ENCODE measurements around the gene CACNA1H. TPM values are rescaled to one million over a fixed set of nuclear protein-coding genes. Genes with fewer than 3 reads are reported as not detected.

The CACNA1H gene
- total RNA-seq, 1 donor from 2014 or later: 6.7 TPM

DNA sequence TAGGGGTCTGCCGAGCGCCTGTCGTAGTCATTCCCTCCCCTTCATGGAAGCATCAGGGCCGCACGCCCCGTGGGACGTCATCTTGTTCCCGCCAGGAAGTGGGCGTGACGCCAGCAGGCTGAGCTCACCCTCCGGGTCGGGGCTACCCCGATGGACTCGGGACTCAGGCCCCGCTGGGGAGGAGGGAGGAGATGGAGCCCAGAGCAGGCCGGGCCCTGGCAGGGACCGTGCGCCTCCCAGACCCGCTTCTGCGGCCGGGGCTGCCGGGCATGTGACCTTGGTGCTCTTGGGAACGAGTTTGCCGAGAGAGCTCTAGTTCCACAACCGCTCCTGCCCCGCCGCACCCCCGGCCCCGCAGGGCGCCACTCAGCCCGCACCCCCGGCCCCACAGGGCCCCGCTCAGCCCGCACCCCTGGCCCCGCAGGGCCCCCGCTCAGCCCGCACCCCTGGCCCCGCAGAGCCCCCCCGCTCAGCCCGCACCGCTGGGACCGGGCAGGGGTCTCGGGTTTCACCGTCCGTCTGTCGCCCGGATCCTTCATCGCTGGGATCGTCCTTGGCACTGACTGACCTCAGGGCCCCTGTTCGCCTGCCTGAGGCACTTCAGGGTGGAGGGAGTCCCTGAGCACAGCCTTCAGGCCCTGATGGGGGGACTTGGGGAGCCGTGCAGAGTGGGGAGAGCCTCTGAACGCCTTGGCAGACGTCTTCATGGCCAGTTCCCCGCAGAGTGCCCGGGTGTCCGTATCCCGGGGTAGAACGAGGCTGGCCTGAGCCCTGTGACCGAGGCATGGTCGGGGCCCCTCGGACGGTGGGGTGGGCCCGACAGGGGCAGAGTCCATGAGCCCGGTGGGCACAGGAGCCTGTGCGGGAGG lies 5.8 kb downstream of the CACNA1H start:
- H3K36me3 ChIP-seq (ENCODE audit: control insufficient read depth, insufficient read depth, low read length): no peaks in the 10 kb centered on the region
- TF ChIP-seq, protein P1, sequence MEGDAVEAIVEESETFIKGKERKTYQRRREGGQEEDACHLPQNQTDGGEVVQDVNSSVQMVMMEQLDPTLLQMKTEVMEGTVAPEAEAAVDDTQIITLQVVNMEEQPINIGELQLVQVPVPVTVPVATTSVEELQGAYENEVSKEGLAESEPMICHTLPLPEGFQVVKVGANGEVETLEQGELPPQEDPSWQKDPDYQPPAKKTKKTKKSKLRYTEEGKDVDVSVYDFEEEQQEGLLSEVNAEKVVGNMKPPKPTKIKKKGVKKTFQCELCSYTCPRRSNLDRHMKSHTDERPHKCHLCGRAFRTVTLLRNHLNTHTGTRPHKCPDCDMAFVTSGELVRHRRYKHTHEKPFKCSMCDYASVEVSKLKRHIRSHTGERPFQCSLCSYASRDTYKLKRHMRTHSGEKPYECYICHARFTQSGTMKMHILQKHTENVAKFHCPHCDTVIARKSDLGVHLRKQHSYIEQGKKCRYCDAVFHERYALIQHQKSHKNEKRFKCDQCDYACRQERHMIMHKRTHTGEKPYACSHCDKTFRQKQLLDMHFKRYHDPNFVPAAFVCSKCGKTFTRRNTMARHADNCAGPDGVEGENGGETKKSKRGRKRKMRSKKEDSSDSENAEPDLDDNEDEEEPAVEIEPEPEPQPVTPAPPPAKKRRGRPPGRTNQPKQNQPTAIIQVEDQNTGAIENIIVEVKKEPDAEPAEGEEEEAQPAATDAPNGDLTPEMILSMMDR (IDR thresholded peaks at IDR 0.05; ENCODE audit: insufficient read depth, low read length, poor library complexity, severe bottlenecking): no peak
- DNase-seq (ENCODE audit: low read depth): no peak
- peaks cover 85% of the 10 kb centered on the region for H3K27me3 ChIP-seq (ENCODE audit: control insufficient read depth, insufficient read depth, low read length)
- H3K4me3 ChIP-seq (ENCODE audit: low read depth, low read length): no peak overlapping the region

DNA sequence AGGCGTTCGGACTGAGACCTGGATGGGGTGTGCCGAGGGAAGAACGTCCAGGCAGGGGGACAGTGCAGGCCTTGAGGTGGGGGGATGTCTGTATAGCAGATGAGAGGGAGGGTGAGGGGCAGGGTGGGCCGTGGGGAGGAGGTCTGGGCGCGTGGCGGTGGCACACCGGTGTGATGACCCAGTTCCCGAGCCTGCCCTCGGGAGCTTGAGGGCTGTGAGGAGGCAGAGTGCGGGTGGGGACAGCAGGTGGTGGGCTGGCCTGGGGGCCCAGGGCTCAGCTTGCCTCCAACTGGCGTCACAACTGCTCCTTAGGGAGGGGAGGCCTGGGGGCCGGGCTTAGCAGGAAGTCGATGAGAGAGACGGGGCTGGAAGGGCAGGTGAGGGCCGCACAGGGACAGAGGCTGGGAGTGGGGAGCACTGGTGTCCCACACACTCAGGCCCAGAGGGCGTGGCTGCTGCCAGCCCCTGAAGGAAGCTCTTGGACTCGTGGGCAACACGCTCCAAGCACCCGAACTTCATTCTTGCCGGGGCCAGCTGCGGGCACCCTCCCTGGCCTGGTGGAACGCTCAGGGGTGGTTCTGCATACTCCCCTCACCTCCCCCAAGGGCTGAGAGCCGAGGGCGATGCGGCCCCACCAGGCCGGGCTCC lies 6.5 kb downstream of the CACNA1H start:
- H3K36me3 ChIP-seq (ENCODE audit: control insufficient read depth, insufficient read depth, low read length): no peaks in the 10 kb centered on the region
- TF ChIP-seq, protein P1 (IDR thresholded peaks at IDR 0.05; ENCODE audit: insufficient read depth, low read length, poor library complexity, severe bottlenecking): no peak
- H3K4me3 ChIP-seq (ENCODE audit: low read depth, low read length): no peak overlapping the region
- no peak for DNase-seq (ENCODE audit: low read depth)
- H3K27me3 ChIP-seq (ENCODE audit: control insufficient read depth, insufficient read depth, low read length): peaks cover 81% of the 10 kb centered on the region

DNA sequence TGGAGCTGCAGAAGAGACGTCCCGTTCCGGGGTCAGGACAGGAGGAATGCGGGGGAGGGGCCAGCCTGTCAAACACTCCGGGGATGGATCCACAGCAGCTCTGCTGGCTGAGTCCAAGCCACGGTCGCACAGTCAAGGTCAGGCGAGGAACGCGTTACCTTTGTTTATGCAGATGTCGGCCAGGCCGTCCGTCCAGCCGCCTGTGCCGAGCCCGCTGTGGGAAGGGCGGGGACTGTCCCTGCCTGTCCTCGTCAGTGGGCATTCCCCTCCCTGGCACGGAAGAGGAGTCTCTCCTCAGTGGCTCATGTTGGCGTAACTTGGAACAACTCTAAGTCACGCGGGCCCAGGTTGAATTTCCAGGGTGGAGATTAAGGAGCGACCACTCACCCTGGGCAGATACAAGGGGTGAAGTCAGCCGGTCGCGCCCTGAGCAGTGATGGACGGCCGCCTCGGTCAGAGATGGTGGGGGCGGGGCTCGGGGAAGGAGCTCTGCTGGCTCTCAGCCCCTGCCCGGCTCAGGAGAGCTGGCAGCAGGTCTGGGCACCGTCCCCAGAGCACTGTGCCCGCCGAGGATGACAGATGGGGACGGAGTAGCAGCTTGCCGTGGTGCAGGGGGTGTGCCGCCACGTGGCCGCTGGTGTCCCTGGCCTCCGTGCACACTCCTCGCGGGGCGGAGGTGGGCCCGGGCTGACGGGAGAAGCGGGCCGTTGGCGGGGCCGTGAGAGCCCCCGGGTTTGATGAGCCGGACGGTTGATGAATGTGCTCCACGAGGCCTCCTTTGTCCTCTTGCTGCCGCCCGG lies 7.3 kb downstream of the CACNA1H start:
- H3K27me3 ChIP-seq (ENCODE audit: control insufficient read depth, insufficient read depth, low read length): peaks cover 79% of the 10 kb centered on the region
- TF ChIP-seq, protein P1 (IDR thresholded peaks at IDR 0.05; ENCODE audit: insufficient read depth, low read length, poor library complexity, severe bottlenecking): no peak
- no peak for DNase-seq (ENCODE audit: low read depth)
- H3K4me3 ChIP-seq (ENCODE audit: low read depth, low read length): no peak overlapping the region
- no peaks in the 10 kb centered on the region for H3K36me3 ChIP-seq (ENCODE audit: control insufficient read depth, insufficient read depth, low read length)

DNA sequence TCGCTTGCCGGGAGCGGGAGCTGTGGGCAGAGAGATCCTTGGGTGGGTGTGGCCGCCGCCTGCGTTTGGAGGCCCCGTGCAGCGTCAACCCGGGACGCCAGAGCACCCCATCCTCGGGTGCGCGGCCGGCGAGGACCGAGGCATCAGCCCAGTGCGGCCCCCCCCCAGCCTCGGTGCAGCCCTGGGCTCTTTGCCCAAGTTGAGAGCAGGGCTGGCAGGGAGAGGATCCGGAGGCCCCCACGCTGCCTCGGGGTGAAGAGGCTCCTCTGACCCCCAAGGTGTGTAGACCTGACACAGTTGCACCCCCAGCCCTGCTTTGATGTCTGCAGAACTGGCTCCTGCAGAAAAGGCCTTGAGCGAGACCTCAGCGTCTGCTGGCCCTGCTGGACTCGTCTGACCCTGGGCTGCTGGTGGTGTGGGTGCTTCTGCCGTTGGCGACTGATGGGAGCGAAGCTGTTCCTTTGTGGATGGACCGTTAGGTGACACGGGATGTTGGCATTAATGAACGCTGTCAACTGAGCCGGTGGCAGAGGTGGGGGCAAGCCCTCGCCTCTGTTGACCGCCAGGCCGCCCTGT lies 8.0 kb downstream of the CACNA1H start:
- no peak for DNase-seq (ENCODE audit: low read depth)
- H3K4me3 ChIP-seq (ENCODE audit: low read depth, low read length): no peak overlapping the region
- H3K27me3 ChIP-seq (ENCODE audit: control insufficient read depth, insufficient read depth, low read length): peaks cover 78% of the 10 kb centered on the region
- TF ChIP-seq, protein P1 (IDR thresholded peaks at IDR 0.05; ENCODE audit: insufficient read depth, low read length, poor library complexity, severe bottlenecking): no peak
- no peaks in the 10 kb centered on the region for H3K36me3 ChIP-seq (ENCODE audit: control insufficient read depth, insufficient read depth, low read length)

DNA sequence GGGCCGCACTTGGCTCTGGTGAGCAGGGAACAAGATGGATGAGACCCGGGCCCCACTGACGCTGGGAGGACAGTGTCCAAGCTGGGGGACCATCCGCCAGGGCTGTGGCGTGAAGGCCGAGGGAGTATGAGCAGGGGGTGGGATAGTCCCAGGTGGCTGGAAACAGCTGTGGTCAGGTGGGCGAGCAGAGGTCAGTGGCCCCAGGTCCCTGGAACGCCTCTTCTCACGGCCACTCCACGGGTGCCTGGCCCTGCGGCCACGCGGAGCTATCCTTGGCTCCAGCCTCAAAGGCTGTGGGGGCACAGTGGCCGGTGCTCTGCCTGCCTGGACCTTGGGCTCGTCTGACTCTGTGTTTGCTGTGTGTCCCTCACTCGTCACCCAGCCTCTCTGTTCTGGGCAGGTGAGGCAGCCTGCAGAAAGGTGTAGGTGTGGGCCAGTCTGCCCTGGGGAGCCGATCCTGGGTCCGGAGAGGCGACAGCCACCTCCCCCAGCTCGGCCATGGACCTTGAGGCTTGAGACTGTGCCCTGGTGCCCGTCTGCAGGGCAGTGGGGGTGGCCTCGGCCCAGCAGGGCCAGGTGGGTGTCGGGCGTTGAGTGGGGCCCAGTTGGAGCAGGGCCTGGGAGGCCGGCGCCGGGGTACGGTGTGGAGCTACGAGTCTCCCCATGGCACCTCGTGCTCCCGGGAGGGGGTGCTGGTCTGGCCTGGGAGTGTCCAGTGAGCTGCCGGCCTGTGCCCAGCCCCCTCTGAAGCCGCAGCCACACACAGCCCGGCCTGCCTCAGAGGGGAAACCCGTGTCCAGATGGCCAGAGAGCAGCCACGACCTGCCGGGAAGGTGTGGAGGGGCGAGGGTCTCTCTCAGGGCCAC lies 10.0 kb downstream of the CACNA1H start:
- Histone ChIP-seq H3K36me3 (ENCODE audit: control insufficient read depth, insufficient read depth, low read length) (no peaks in the 10 kb centered on the region), H3K4me3 (ENCODE audit: low read depth, low read length) (no peak overlapping the region), H3K27me3 (ENCODE audit: control insufficient read depth, insufficient read depth, low read length) (peaks cover 76% of the 10 kb centered on the region)
- TF ChIP-seq, protein P1 (IDR thresholded peaks at IDR 0.05; ENCODE audit: insufficient read depth, low read length, poor library complexity, severe bottlenecking): no peak
- no peak for DNase-seq (ENCODE audit: low read depth)
